Trophoblast cell (in vitro differentiated cells and primary cell): ENCODE data around the gene TNKS1BP1.

Experiments used
- DNase-seq, 2 donors: peaks; one replicate each; pipeline ENCODE4 v3.0.0-alpha.2; 2016
- H2AFZ ChIP-seq: 2 replicates; pipeline ENCODE4 v1.6.1; 2013; ENCODE audit warnings: low read length, moderate library complexity, mild to moderate bottlenecking; ENCODE audit not compliant: insufficient read depth, poor library complexity
- H2AK5ac ChIP-seq: 2 replicates; pipeline ENCODE4 v1.6.1; 2013; ENCODE audit warnings: mild to moderate bottlenecking, low read length
- H2BK120ac ChIP-seq: 2 replicates; pipeline ENCODE4 v1.6.1; 2013; ENCODE audit warnings: low read length, mild to moderate bottlenecking, moderate library complexity; ENCODE audit not compliant: insufficient read depth, poor library complexity
- H2BK12ac ChIP-seq: 2 replicates; pipeline ENCODE4 v1.6.1; 2013; ENCODE audit warnings: mild to moderate bottlenecking, low read length, moderate library complexity
- H2BK5ac ChIP-seq: 2 replicates; pipeline ENCODE4 v1.6.1; 2013; ENCODE audit warnings: low read length, low read depth, moderate library complexity, mild to moderate bottlenecking; ENCODE audit not compliant: poor library complexity
- H3K14ac ChIP-seq: 2 replicates; pipeline ENCODE4 v1.6.1; 2013; ENCODE audit warnings: mild to moderate bottlenecking, low read length
- H3K18ac ChIP-seq: 2 replicates; pipeline ENCODE4 v1.6.1; 2013; ENCODE audit warnings: mild to moderate bottlenecking, low read length
- H3K23ac ChIP-seq: 2 replicates; pipeline ENCODE4 v1.6.1; 2013; ENCODE audit warnings: low read length
- H3K27ac ChIP-seq: 2 replicates; pipeline ENCODE4 v1.5.1; 2013; ENCODE audit warnings: low read depth, mild to moderate bottlenecking, inconsistent platforms, low read length, moderate library complexity
- H3K27me3 ChIP-seq: 2 replicates; pipeline ENCODE4 v1.6.1; 2013; ENCODE audit warnings: inconsistent platforms, mild to moderate bottlenecking, low read length, moderate library complexity; ENCODE audit not compliant: insufficient read depth
- H3K36me3 ChIP-seq, 2 experiments: 1 replicate in 1 of 2; 2 replicates in 1 of 2; pipeline ENCODE4 v1.6.1; 2013; ENCODE audit warnings: low read length in 2 of 2, mild to moderate bottlenecking in 2 of 2, moderate library complexity in 1 of 2; ENCODE audit not compliant: insufficient read depth in 2 of 2, control insufficient read depth in 1 of 2
- H3K4ac ChIP-seq: 2 replicates; pipeline ENCODE4 v1.6.1; 2013; ENCODE audit warnings: low read depth, mild to moderate bottlenecking, low read length, moderate library complexity
- H3K4me1 ChIP-seq, 2 experiments: 1 replicate in 1 of 2; 2 replicates in 1 of 2; pipeline ENCODE4 v1.6.1; 2013; ENCODE audit warnings: low read length in 2 of 2, mild to moderate bottlenecking in 2 of 2, moderate library complexity in 1 of 2; ENCODE audit not compliant: insufficient read depth in 2 of 2, control insufficient read depth in 1 of 2
- H3K4me2 ChIP-seq: 2 replicates; pipeline ENCODE4 v1.6.1; 2013; ENCODE audit warnings: inconsistent platforms, mild to moderate bottlenecking, low read length, moderate library complexity
- H3K4me3 ChIP-seq: 2 replicates; pipeline ENCODE4 v1.5.1; 2013; ENCODE audit warnings: mild to moderate bottlenecking, low read depth, low read length, inconsistent platforms
- H3K79me1 ChIP-seq: one replicate; pipeline ENCODE4 v1.6.1; 2013; ENCODE audit warnings: low read length
- H3K79me2 ChIP-seq: 2 replicates; pipeline ENCODE4 v1.6.1; 2013; ENCODE audit warnings: low read length, mild to moderate bottlenecking; ENCODE audit not compliant: control insufficient read depth, insufficient read depth, poor library complexity
- H3K9ac ChIP-seq: 2 replicates; pipeline ENCODE4 v1.6.1; 2013; ENCODE audit warnings: mild to moderate bottlenecking, low read length
- H3K9me3 ChIP-seq: 2 replicates; pipeline ENCODE4 v1.6.1; 2013; ENCODE audit warnings: low read depth, mild to moderate bottlenecking, control low read depth, inconsistent platforms, low read length; ENCODE audit not compliant: insufficient read depth
- H4K12ac ChIP-seq: 2 replicates; pipeline ENCODE4 v1.6.1; 2013; ENCODE audit warnings: low read depth, mild to moderate bottlenecking, low read length, moderate library complexity
- H4K8ac ChIP-seq: 2 replicates; pipeline ENCODE4 v1.6.1; 2013; ENCODE audit warnings: low read depth, mild to moderate bottlenecking, low read length, moderate library complexity
- H4K91ac ChIP-seq: one replicate; pipeline ENCODE4 v1.6.1; 2013; ENCODE audit warnings: low read depth, mild to moderate bottlenecking, low read length, moderate library complexity
- WGBS: extraction: QIAGEN DNeasy Blood & Tissue Kit; methylation state at CpG from one replicate; pipeline ENCODE4 v1.1.7; 2013; ENCODE audit warnings: missing lambda C conversion rate; ENCODE audit not compliant: insufficient read length, insufficient coverage; ENCODE audit errors: extremely low coverage; 5-methylcytosine and 5-hydroxymethylcytosine counted together

TNKS1BP1 gene

GRCh38 chr11:57331720-57332119, 7.0 kb upstream of the TNKS1BP1 start:
- H2BK5ac ChIP-seq = no peak overlapping the region
- peaks cover 5 to 10% of the 10 kb centered on the region in 2 experiments for H3K4me1 ChIP-seq
- H3K79me2 ChIP-seq = peaks cover 7% of the 10 kb centered on the region
- H3K36me3 ChIP-seq = peaks cover 50 to 69% of the 10 kb centered on the region in 2 experiments
- no CpG with 5 or more reads among the region's 14 CpGs for WGBS
- H2BK12ac ChIP-seq = no peak overlapping the region
- H2BK120ac ChIP-seq = no peak overlapping the region
- no peak overlapping the region for H4K8ac ChIP-seq
- H3K79me1 ChIP-seq = peaks cover 9% of the 10 kb centered on the region
- H3K18ac ChIP-seq = no peak overlapping the region
- H2AFZ ChIP-seq = no peak overlapping the region
- H3K9me3 ChIP-seq = peaks cover 3% of the 10 kb centered on the region
- no peak overlapping the region for H3K4ac ChIP-seq
- no peak overlapping the region for H3K9ac ChIP-seq
- H3K27me3 ChIP-seq = no peaks in the 10 kb centered on the region
- no peak overlapping the region for H3K4me2 ChIP-seq
- no peak overlapping the region for H3K4me3 ChIP-seq
- DNase-seq = no peak
- no peak overlapping the region for H4K91ac ChIP-seq
- H3K14ac ChIP-seq = no peak overlapping the region
- H2AK5ac ChIP-seq = no peak overlapping the region
- H3K27ac ChIP-seq = no peak overlapping the region
- no peak overlapping the region for H3K23ac ChIP-seq
- no peak overlapping the region for H4K12ac ChIP-seq

DNA sequence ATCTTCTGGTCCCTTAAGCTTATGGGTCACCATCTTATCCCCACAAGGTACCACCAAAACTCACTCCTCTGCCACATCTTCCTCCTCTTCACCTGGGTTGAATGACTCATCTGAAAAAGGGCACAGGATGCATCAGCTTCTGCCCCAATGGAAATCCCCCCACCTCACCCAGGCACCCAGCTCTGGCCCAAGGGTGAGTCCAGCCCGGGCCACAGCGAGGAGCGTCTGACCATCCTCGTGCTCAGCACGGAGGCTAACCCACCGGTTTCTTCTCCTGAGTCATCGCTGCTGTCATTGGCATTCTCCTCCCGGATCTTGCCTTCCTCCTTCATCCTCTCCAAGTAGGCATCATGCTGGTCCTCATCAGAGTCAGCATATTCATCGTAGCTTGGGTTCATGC, 5.3 kb upstream of the TNKS1BP1 start:
- Histone ChIP-seq H3K27ac (no peak overlapping the region), H2BK5ac (no peak overlapping the region), H3K27me3 (no peaks in the 10 kb centered on the region), H3K4ac (no peak overlapping the region), H3K79me2 (peaks cover 6% of the 10 kb centered on the region), H3K79me1 (peaks cover 6% of the 10 kb centered on the region), H2AFZ (no peak overlapping the region), H3K4me3 (no peak overlapping the region), H2AK5ac (no peak overlapping the region), H3K14ac (no peak overlapping the region), H4K12ac (no peak overlapping the region), H3K18ac (no peak overlapping the region), H3K9ac (no peak overlapping the region), H2BK12ac (no peak overlapping the region), H4K91ac (no peak overlapping the region), H3K23ac (no peak overlapping the region), H2BK120ac (no peak overlapping the region), H3K9me3 (peaks cover 3% of the 10 kb centered on the region), H3K4me2 (no peak overlapping the region), H3K4me1 (peaks cover 14 to 16% of the 10 kb centered on the region in 2 experiments), H4K8ac (no peak overlapping the region), H3K36me3 (peaks cover 58 to 78% of the 10 kb centered on the region in 2 experiments)
- no CpG with 5 or more reads among the region's 9 CpGs for WGBS
- DNase-seq = no peak

DNA sequence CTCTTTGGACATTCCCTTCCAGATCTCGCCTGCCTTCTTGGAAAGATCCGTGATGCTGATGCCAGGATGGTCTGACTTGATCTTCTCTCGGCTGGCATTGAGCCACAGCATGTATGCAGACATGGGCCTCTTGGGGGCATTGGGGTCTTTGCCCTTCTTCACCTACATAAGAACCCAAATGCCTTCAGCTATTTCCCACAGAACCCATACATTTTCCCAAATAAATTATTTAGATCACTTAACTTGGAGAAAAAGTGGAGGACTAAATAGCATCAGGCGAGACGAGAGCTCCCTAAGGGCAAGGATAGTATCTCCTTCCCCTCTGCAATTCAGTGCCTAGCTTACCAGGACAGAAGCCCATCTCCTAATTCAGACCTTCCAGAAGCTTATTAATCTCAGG, 3.0 kb upstream of the TNKS1BP1 start:
- no peak overlapping the region for H3K14ac ChIP-seq
- DNase-seq = no peak
- no CpG with 5 or more reads among the region's 5 CpGs for WGBS
- H3K18ac ChIP-seq = no peak overlapping the region
- no peak overlapping the region for H3K9ac ChIP-seq
- H3K36me3 ChIP-seq = peaks cover 49 to 62% of the 10 kb centered on the region in 2 experiments
- no peak overlapping the region for H4K12ac ChIP-seq
- peaks cover 12% of the 10 kb centered on the region for H3K79me2 ChIP-seq
- H3K9me3 ChIP-seq = peaks cover under 1% of the 10 kb centered on the region
- no peak overlapping the region for H2AFZ ChIP-seq
- H3K27ac ChIP-seq = no peak overlapping the region
- no peak overlapping the region for H2BK5ac ChIP-seq
- no peak overlapping the region for H2BK120ac ChIP-seq
- H3K79me1 ChIP-seq = peaks cover 20% of the 10 kb centered on the region
- H3K27me3 ChIP-seq = no peaks in the 10 kb centered on the region
- no peak overlapping the region for H3K4me2 ChIP-seq
- no peak overlapping the region for H3K4ac ChIP-seq
- H2AK5ac ChIP-seq = no peak overlapping the region
- no peak overlapping the region for H4K8ac ChIP-seq
- H2BK12ac ChIP-seq = no peak overlapping the region
- no peak overlapping the region for H3K4me3 ChIP-seq
- H3K4me1 ChIP-seq = peaks cover 16 to 18% of the 10 kb centered on the region in 2 experiments
- no peak overlapping the region for H3K23ac ChIP-seq
- H4K91ac ChIP-seq = no peak overlapping the region

DNA sequence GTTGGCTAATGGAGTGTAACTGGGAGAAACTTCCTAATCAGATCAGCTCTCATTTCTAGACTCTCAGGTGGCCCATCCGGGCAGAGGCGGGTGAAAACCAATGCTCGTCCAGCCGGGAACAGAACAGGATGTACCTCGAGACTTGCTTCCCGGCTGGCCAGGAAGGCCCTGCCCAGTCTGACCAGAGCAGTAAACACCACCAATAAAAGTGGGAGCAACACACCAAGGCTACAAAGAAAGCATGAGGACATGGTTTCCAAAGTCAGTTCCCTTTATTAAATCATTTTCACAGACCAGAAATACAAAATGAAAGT, 940 bp upstream of the TNKS1BP1 start:
- H3K36me3 ChIP-seq = peaks cover 34 to 45% of the 10 kb centered on the region in 2 experiments
- no peaks in the 10 kb centered on the region for H3K9me3 ChIP-seq
- no CpG with 5 or more reads among the region's 6 CpGs for WGBS
- peak overlapping the region; percentile 69 for H3K14ac ChIP-seq
- peaks cover 22 to 31% of the 10 kb centered on the region in 2 experiments for H3K4me1 ChIP-seq
- peak overlapping the region; percentile 64 for H4K91ac ChIP-seq
- peak overlapping the region; percentile 9 for H2BK120ac ChIP-seq
- peak overlapping the region; percentile 83 for H4K8ac ChIP-seq
- no peak overlapping the region for H3K9ac ChIP-seq
- H3K4ac ChIP-seq = no peak overlapping the region
- peaks cover 19% of the 10 kb centered on the region for H3K79me2 ChIP-seq
- H3K4me2 ChIP-seq = peak overlapping the region; percentile 51
- peak in 1 of 2 donors; percentile 45 for DNase-seq
- H2AFZ ChIP-seq = peak overlapping the region; percentile 2
- H3K27me3 ChIP-seq = no peaks in the 10 kb centered on the region
- peak overlapping the region; percentile 89 for H3K27ac ChIP-seq
- H2AK5ac ChIP-seq = peak overlapping the region; percentile 27
- H3K23ac ChIP-seq = no peak overlapping the region
- H3K4me3 ChIP-seq = no peak overlapping the region
- H3K18ac ChIP-seq = peak overlapping the region; percentile 6
- peak overlapping the region; percentile 81 for H2BK5ac ChIP-seq
- peak overlapping the region; percentile 15 for H4K12ac ChIP-seq
- H3K79me1 ChIP-seq = peaks cover 28% of the 10 kb centered on the region
- H2BK12ac ChIP-seq = no peak overlapping the region
